ENCODE results near the gene MSN.

DNA sequence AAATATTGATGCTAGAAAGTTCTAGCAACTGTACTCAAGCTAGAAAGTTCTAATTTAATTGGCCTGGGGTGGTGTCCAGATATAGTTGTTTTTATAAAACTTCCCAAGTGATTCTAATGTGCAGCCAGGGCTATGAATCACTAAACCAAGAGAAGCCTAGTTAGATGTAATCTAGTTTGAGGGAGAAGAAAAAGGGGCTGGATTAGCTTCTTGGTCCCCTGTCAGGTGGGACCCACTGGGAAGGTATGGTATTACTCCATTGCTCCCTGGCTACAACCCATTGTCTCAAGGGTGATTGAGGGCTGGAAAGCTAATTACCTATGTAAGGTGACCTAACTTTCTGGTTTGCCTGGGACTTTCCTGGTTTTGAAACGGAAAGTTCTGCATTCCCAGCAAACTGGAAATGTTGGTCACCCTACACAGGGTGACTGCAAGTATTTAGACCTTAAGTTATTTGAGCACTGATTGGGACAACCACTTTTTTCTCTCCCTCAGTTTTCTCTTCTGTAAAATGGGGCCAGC lies 23.9 kb upstream of the MSN start:
- no peak for TF ChIP-seq CTCF (optimal IDR thresholded peaks at IDR 0.05 in 1 of 3, IDR thresholded peaks at IDR 0.05 in 1 of 3, conservative IDR thresholded peaks at IDR 0.05 in 1 of 3; ENCODE audit: extremely low read depth in 1 of 3, insufficient read depth in 2 of 3, low read length in 3 of 3)
- no peak for TF ChIP-seq EZH2 (IDR thresholded peaks at IDR 0.05; ENCODE audit: low read length)

Data from keratinocyte (primary cell).